ENCODE measurements around the gene RAB31. TPM values are rescaled to one million over a fixed set of nuclear protein-coding genes. Genes with fewer than 3 reads are reported as not detected.

The RAB31 gene
- total and polyA plus RNA-seq, 2 of the 13 experiments (the other 11 are each of a cell fraction or from before 2014, with no cell fraction given): 1.1 to 1.7 TPM

- TF ChIP-seq RERE (CRISPR knock-in tag; IDR thresholded peaks at IDR 0.05; ENCODE audit: low read depth): no peak
- no peak for TF ChIP-seq U2AF1 (optimal IDR thresholded peaks at IDR 0.05; ENCODE audit: low read depth, low read length)
- TF ChIP-seq NKX3-1 (CRISPR knock-in tag; IDR thresholded peaks at IDR 0.05): no peak
- TF ChIP-seq AGO1 (IDR thresholded peaks at IDR 0.05; ENCODE audit: low read depth, low read length, poor library complexity, severe bottlenecking): no peak
- TF ChIP-seq PHF5A (CRISPR knock-in tag; IDR thresholded peaks at IDR 0.05; ENCODE audit: low read depth, unreplicated experiment): no peak
- no peak for TF ChIP-seq KLF11 (CRISPR knock-in tag; IDR thresholded peaks at IDR 0.05)
- TF ChIP-seq LRRFIP1 (CRISPR knock-in tag; conservative IDR thresholded peaks at IDR 0.05): no peak
- TF ChIP-seq SOX6 (IDR thresholded peaks at IDR 0.05): no peak
- no peak for TF ChIP-seq SOX6 (CRISPR knock-in tag; IDR thresholded peaks at IDR 0.05)
- TF ChIP-seq KLF12 (CRISPR knock-in tag; IDR thresholded peaks at IDR 0.05; ENCODE audit: borderline replicate concordance): no peak
- no peak for TF ChIP-seq ZMAT3 (CRISPR knock-in tag; conservative IDR thresholded peaks at IDR 0.05)
Observed at GRCh38 chr18:9835825-9836224, 127.7 kb downstream of the RAB31 start (continued).
